Stomach smooth muscle (tissue), 2 donors: ENCODE data around the gene HSFX3.
"Not testable (repeated sequence)": the region's sequence is repeated elsewhere in the genome, so short reads cannot be mapped to it uniquely, and the experiment has no call there.

ENCODE experiments used
- H3K27ac ChIP-seq: one replicate; pipeline ENCODE4 v1.7.0; 2013; ENCODE audit warnings: mild to moderate bottlenecking, low read length, inconsistent platforms
- H3K27me3 ChIP-seq, 2 donors: one replicate each; pipeline ENCODE4 v1.7.0; 2013; ENCODE audit warnings: low read length in 2 of 2; ENCODE audit not compliant: insufficient read depth in 2 of 2, control insufficient read depth in 1 of 2
- H3K36me3 ChIP-seq, 2 donors: one replicate each; pipeline ENCODE4 v1.7.0; 2013; ENCODE audit warnings: low read length in 2 of 2; ENCODE audit not compliant: control insufficient read depth in 2 of 2, insufficient read depth in 2 of 2
- H3K4me1 ChIP-seq: one replicate; pipeline ENCODE4 v1.7.0; 2013; ENCODE audit warnings: low read length; ENCODE audit not compliant: control insufficient read depth, insufficient read depth
- H3K4me3 ChIP-seq, 2 donors: one replicate each; pipeline ENCODE4 v1.7.0; 2013; ENCODE audit warnings: low read length in 2 of 2
- H3K9ac ChIP-seq, 2 donors: one replicate each; pipeline ENCODE4 v1.7.0; 2013; ENCODE audit warnings: low read length in 2 of 2, mild to moderate bottlenecking in 1 of 2
- H3K9me3 ChIP-seq, 2 donors: one replicate each; pipeline ENCODE4 v1.7.0; 2013; ENCODE audit warnings: low read length in 2 of 2; ENCODE audit not compliant: control insufficient read depth in 2 of 2
- donor health status: healthy.
- donor health status: Pancreatic carcinoma.

The HSFX3 gene

GRCh38 chrX:149549701-149550100, at the start of gene HSFX3:
HSFX3 (minus strand) TSS chrX:149549924; CDS start chrX:149549852, 72 bp downstream.
- H3K27me3 ChIP-seq, H3K27ac ChIP-seq, H3K4me3 ChIP-seq, H3K4me1 ChIP-seq, H3K36me3 ChIP-seq, H3K9ac ChIP-seq, H3K9me3 ChIP-seq: not testable (repeated sequence)

GRCh38 chrX:149598603-149599002, 48.9 kb upstream of the HSFX3 start:
- not testable (repeated sequence) for H3K4me1 ChIP-seq, H3K36me3 ChIP-seq, H3K27ac ChIP-seq, H3K27me3 ChIP-seq, H3K4me3 ChIP-seq, H3K9me3 ChIP-seq, H3K9ac ChIP-seq

GRCh38 chrX:149595943-149596342, 46.2 kb upstream of the HSFX3 start:
- H3K27ac ChIP-seq, H3K4me3 ChIP-seq, H3K9ac ChIP-seq, H3K9me3 ChIP-seq, H3K4me1 ChIP-seq, H3K27me3 ChIP-seq, H3K36me3 ChIP-seq: not testable (repeated sequence)

- not testable (repeated sequence) for H3K36me3 ChIP-seq, H3K9ac ChIP-seq, H3K27me3 ChIP-seq, H3K27ac ChIP-seq, H3K4me1 ChIP-seq, H3K9me3 ChIP-seq, H3K4me3 ChIP-seq
These were observed 45.5 kb upstream of the HSFX3 start, which contains the start of gene HSFX2 for GRCh38 chrX:149595214-149595613. HSFX2 (minus strand) TSS chrX:149595314; CDS start chrX:149594700, 614 bp downstream.

GRCh38 chrX:149590993-149591392, 41.3 kb upstream of the HSFX3 start:
- not testable (repeated sequence) for H3K9ac ChIP-seq, H3K27me3 ChIP-seq, H3K9me3 ChIP-seq, H3K4me1 ChIP-seq, H3K27ac ChIP-seq, H3K36me3 ChIP-seq, H3K4me3 ChIP-seq

- not testable (repeated sequence) for H3K9me3 ChIP-seq, H3K36me3 ChIP-seq, H3K27me3 ChIP-seq, H3K9ac ChIP-seq, H3K4me1 ChIP-seq, H3K4me3 ChIP-seq, H3K27ac ChIP-seq
These were observed 37.6 kb upstream of the HSFX3 start, which contains the start of gene MAGEA9B for GRCh38 chrX:149587359-149587758. MAGEA9B (minus strand) TSS chrX:149587459; CDS start chrX:149583179, 4,280 bp downstream.

- H3K27me3 ChIP-seq, H3K4me3 ChIP-seq, H3K27ac ChIP-seq, H3K9me3 ChIP-seq, H3K9ac ChIP-seq, H3K36me3 ChIP-seq, H3K4me1 ChIP-seq: not testable (repeated sequence)
These were observed 35.9 kb upstream of the HSFX3 start for GRCh38 chrX:149585631-149586030.

- not testable (repeated sequence) for H3K9ac ChIP-seq, H3K27ac ChIP-seq, H3K4me1 ChIP-seq, H3K36me3 ChIP-seq, H3K9me3 ChIP-seq, H3K27me3 ChIP-seq, H3K4me3 ChIP-seq
These were observed 23.7 kb upstream of the HSFX3 start for GRCh38 chrX:149573456-149573855.

- Histone ChIP-seq H3K4me3 (no peak overlapping the region), H3K27me3 (no peaks in the 10 kb centered on the region), H3K9me3 (no peaks in the 10 kb centered on the region), H3K9ac (no peak overlapping the region), H3K27ac (no peak overlapping the region), H3K4me1 (peaks cover 5% of the 10 kb centered on the region), H3K36me3 (no peaks in the 10 kb centered on the region)
These were observed 23.0 kb upstream of the HSFX3 start for GRCh38 chrX:149572743-149573142.

- no peak overlapping the region for H3K27ac ChIP-seq
- H3K4me1 ChIP-seq, result peaks cover 5% of the 10 kb centered on the region
- H3K36me3 ChIP-seq, result no peaks in the 10 kb centered on the region
- H3K4me3 ChIP-seq, result no peak overlapping the region
- H3K9ac ChIP-seq, result no peak overlapping the region
- no peaks in the 10 kb centered on the region for H3K27me3 ChIP-seq
- no peaks in the 10 kb centered on the region for H3K9me3 ChIP-seq
These were observed 22.0 kb upstream of the HSFX3 start for GRCh38 chrX:149571770-149572169.

- Histone ChIP-seq H3K36me3 (no peaks in the 10 kb centered on the region), H3K9ac (no peak overlapping the region), H3K27ac (no peak overlapping the region), H3K9me3 (no peaks in the 10 kb centered on the region), H3K4me3 (no peak overlapping the region), H3K27me3 (no peaks in the 10 kb centered on the region), H3K4me1 (peaks cover 5% of the 10 kb centered on the region)
These were observed 20.9 kb upstream of the HSFX3 start for GRCh38 chrX:149570668-149571067.

- Histone ChIP-seq H3K9me3 (no peaks in the 10 kb centered on the region), H3K36me3 (no peaks in the 10 kb centered on the region), H3K27me3 (no peaks in the 10 kb centered on the region), H3K4me1 (peaks cover 5% of the 10 kb centered on the region), H3K9ac (no peak overlapping the region), H3K4me3 (no peak overlapping the region), H3K27ac (no peak overlapping the region)
These were observed 20.0 kb upstream of the HSFX3 start for GRCh38 chrX:149569770-149570169.
